GM12872 (cell line): ENCODE data around the gene ISCU.
A peak's percentile ranks its signal among the peaks of the same experiment; 100 is the strongest.

ENCODE experiments used
- TF ChIP-seq, protein P1 (sequence below): IDR thresholded peaks from 3 replicates; pipeline ENCODE4 v1.5.1; 2011; ENCODE audit warnings: low read depth, mild to moderate bottlenecking, low read length, moderate library complexity; ENCODE audit not compliant: insufficient read depth

The ISCU gene

DNA sequence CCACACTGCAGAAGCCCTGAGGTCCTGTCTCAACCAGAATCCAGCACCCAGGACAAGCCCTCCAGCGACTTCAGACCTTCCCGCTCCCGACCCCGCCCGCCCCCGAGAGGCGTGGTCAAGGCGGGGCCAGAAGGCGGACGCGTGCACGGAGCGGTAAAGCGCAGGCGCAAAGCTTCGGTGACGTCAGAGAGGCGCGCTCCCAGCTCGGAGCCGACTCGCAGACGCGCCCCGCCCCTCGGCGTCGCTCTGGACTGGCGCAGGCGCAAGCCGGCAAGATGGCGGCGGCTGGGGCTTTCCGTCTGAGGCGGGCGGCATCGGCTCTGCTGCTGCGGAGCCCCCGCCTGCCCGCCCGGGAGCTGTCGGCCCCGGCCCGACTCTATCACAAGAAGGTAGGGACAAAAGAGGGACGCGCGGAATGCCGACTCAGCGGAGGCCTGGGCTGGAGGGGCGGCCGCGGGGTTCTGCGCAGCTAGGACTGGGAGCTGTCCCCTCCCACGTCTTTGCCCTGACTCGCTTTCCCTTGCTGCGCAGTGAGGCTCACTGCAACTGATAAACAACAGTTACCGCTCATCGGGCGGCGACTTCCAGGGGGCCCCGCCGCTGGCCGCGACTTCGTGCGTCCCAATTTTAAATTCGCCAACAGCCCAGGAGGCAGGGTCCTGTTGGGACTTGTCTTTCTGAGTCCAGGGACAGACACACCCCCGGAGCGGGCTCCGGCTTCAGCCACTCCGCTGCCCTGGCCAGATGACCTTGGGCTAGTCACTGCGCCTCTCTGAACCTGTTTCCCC lies at the start of gene ISCU:
ISCU (plus strand) TSS at position 249 of the 788 bp plus-strand sequence; CDS start at position 276, 27 bp downstream.
- TF ChIP-seq, protein P1, sequence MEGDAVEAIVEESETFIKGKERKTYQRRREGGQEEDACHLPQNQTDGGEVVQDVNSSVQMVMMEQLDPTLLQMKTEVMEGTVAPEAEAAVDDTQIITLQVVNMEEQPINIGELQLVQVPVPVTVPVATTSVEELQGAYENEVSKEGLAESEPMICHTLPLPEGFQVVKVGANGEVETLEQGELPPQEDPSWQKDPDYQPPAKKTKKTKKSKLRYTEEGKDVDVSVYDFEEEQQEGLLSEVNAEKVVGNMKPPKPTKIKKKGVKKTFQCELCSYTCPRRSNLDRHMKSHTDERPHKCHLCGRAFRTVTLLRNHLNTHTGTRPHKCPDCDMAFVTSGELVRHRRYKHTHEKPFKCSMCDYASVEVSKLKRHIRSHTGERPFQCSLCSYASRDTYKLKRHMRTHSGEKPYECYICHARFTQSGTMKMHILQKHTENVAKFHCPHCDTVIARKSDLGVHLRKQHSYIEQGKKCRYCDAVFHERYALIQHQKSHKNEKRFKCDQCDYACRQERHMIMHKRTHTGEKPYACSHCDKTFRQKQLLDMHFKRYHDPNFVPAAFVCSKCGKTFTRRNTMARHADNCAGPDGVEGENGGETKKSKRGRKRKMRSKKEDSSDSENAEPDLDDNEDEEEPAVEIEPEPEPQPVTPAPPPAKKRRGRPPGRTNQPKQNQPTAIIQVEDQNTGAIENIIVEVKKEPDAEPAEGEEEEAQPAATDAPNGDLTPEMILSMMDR: no peak

- TF ChIP-seq, protein P1: no peak
Measured at GRCh38 chr12:108514468-108514972, 47.9 kb upstream of the ISCU start.

DNA sequence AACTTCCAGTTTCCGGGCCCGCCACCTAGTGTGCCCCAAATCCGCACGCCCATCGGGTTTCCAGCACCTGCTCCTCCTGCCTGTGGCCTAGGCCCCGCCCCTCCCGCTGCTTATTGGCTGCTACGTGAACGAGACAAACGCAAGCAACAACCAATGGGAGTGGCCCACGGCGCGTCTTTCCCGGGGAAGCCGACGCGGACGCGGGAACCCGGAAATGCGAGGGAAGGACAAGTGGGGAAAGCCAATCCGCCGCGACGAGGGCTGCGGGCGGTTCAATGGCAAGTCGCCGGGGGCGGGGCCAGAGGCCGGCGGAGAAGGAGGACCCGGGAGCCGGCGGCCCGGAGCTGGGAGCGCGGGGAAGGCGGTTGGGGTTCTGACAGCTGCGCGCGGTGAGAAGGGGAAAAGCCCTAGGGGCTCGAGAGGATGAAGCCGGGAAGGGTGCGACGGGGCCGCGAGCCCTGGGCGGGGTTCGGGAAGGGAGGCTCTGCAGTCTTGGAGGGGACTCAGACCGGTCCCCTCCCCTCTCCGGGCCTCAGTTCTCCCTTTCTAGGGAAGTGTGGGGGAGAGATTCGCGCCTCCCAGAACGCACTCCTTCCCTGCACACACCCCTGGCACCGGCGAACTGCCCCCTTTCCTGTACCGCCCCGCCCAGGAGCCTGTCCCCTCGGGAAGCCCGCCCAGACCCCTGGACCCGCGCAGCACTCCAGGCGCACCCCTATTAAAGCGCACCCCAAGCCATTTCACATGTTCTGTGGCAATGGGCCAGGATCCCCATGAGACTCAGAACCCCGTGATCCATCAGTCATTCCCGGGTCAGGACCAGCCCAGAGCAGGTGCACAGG lies 47.2 kb upstream of the ISCU start, which contains the start of gene FICD:
FICD (plus strand) TSS at position 305 of the 842 bp plus-strand sequence. CDS start 1,696 bp downstream, outside the sequence.
- TF ChIP-seq, protein P1: no peak

DNA sequence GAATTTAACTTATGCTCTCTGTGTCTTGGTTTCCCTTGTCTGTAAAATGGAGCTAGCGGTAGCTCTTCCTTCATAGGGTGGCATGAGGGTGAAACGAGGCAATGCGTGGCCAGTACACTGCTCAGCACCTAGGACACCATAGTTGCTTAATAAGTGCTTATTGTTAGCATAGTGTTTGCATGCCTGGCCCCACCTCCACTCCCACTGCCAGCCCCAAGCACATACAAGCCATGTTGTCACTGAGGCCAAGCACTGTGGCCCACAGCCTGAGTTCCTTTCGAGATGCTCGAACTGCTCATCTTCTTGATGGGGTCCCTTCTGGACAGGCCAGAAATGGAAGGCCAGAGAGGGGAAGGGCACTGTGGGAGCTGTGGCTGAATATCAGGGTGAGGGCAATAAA lies 46.5 kb upstream of the ISCU start:
- TF ChIP-seq, protein P1: no peak

DNA sequence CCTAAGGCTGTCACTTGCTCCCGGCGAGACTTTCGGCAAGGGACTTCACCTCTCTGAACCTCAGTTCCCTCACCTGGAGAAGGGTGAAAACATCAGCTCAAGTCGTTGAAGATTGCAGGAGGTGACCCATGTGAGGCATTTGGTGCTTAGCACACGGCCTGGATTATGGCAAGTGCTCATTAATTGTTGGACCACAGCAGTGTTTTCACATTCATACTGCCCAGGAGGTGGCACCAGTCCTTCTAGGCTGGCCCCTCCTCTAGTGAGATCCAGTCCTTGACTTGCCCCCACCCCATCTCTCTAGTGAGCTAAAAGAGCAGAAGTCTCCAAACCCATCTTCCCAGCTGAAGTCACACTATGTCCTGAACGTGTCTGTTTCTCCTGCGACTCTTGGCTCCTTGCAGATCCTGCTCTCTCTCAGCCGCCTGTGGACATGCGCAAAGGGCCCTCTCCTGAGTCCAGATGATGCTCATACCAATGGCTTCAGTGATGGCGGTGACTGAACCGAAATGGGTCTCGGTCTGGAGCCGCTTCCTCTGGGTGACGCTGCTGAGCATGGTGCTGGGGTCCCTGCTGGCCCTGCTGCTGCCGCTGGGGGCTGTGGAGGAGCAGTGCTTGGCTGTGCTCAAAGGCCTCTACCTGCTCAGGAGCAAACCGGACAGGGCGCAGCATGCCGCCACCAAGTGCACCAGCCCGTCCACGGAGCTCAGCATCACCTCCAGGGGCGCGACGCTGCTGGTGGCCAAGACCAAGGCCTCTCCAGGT lies 45.7 kb upstream of the ISCU start:
- TF ChIP-seq, protein P1: 0 out of 3 replicates have a peak, but pooled peaks have one; percentile 17

DNA sequence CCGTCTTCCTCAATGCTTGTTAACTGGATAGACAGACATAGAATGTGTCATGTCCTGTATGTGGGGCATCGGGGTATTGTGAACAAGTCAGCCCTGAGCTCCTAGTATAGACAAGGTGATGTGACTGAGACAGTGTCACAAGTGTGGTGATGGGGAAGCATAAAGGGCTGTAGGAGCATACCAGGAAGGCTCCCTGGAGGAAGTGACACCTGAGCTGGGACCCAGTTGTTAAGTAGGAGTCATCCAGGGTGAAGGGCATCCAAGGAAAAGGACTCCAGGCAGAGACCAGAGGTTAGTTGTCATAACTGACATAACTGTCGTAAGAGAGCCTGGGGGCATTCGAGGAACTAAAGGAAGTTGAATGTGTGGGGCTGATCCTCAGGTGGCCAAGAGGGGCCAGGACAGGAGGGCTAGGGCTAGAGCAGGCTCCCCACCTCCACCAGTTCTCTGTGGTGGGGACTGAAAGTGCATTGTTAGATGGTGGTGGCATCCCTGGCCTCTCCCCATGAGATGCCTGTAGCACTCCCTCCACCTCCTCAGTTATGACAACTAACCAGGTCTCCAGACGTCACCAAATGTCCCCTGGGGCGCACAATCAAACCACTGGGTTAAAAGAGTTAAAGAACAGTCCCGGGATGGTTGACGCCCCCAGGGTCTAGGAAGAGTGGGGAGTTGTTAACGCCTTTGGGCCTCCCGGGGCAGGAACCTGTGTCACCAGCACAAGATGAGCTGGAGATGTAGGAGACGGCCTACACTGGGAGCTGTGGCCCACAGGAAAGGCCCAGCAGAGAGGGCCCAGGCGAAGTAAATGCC lies 44.9 kb upstream of the ISCU start:
- TF ChIP-seq, protein P1: no peak
